SK-N-SH (cell line): ENCODE results near the gene CDH2. TPM values are rescaled to one million over a fixed set of nuclear protein-coding genes. Genes with fewer than 3 reads are reported as not detected.

Source experiments
- CTCF ChIA-PET: fragments of 300-600, 350-600 bp; formaldehyde crosslinking; extraction: SDS; loops from one replicate; lab custom pipeline; 2021; lab: Yijun Ruan, JAX
- POLR2A ChIA-PET: fragments of 350-600 bp; sonication (Branson Sonifier 250); formaldehyde crosslinking; extraction: SDS; loops from one replicate; lab custom pipeline; 2020; ENCODE audit warnings: antibody characterized with exemption, inconsistent platforms; lab: Yijun Ruan, JAX
- DNase-seq: peaks from one replicate; pipeline ENCODE4 v3.0.0; 2012
- H2AFZ ChIP-seq: fragments of 200-600 bp; sonication (generic); 2 replicates; pipeline ENCODE4 v1.8.1; 2016; ENCODE audit warnings: antibody characterized with exemption, mild to moderate bottlenecking, low read depth
- H3F3A ChIP-seq: fragments of 200-600 bp; sonication (generic); replicated peaks from 2 replicates; pipeline ENCODE3; 2016; ENCODE audit warnings: antibody characterized with exemption, mild to moderate bottlenecking; ENCODE audit not compliant: insufficient read depth
- H3K27ac ChIP-seq, 2 experiments: fragments of 200-500 bp in 1 of 2; fragments of 200-600 bp in 1 of 2; sonication (Bioruptor generic) in 1 of 2; sonication (generic), shearing (Covaris generic) in 1 of 2; 2 replicates each; pipeline versions ENCODE4 v1.5.1 to v1.6.1; 2014 to 2016; ENCODE audit warnings: low read depth in 2 of 2, inconsistent platforms in 1 of 2, low read length in 1 of 2, mild to moderate bottlenecking in 1 of 2, mixed read lengths in 1 of 2
- H3K27me3 ChIP-seq: fragments of 200-600 bp; sonication (generic), shearing (Covaris generic); 2 replicates; pipeline ENCODE4 v1.6.1; 2016; ENCODE audit warnings: mixed run types; ENCODE audit not compliant: insufficient read depth
- H3K36me3 ChIP-seq, 2 experiments: fragments of 200-500 bp in 1 of 2; fragments of 200-600 bp in 1 of 2; sonication (Bioruptor generic) in 1 of 2; sonication (generic) in 1 of 2; replicated peaks in 1 of 2; 2 replicates each; pipeline versions ENCODE3 to v1.5.1; 2014 to 2016; ENCODE audit warnings: low read length in 1 of 2, mild to moderate bottlenecking in 1 of 2; ENCODE audit not compliant: insufficient read depth in 2 of 2, control insufficient read depth in 1 of 2
- H3K4me1 ChIP-seq, 2 experiments: fragments of 200-500 bp in 1 of 2; fragments of 200-600 bp in 1 of 2; sonication (Bioruptor generic) in 1 of 2; sonication (generic), shearing (Covaris generic) in 1 of 2; 2 replicates each; pipeline versions ENCODE4 v1.5.1 to v1.6.1; 2014 to 2016; ENCODE audit warnings: low read depth in 1 of 2, low read length in 1 of 2, mixed run types in 1 of 2; ENCODE audit not compliant: insufficient read depth in 2 of 2, control insufficient read depth in 1 of 2
- H3K4me2 ChIP-seq: fragments of 200-600 bp; sonication (generic), shearing (Covaris generic); 2 replicates; pipeline ENCODE4 v1.6.1; 2017; ENCODE audit warnings: mixed run types
- H3K4me3 ChIP-seq, 2 experiments: fragments of 200-500 bp in 1 of 2; fragments of 200-600 bp in 1 of 2; sonication (Bioruptor generic) in 1 of 2; sonication (generic), shearing (Covaris generic) in 1 of 2; 2 replicates each; pipeline versions ENCODE4 v1.5.1 to v1.8.1; 2014 to 2016; ENCODE audit warnings: low read depth in 2 of 2, inconsistent platforms in 1 of 2, low read length in 1 of 2, mild to moderate bottlenecking in 1 of 2, mixed read lengths in 1 of 2, moderate library complexity in 1 of 2
- H3K79me2 ChIP-seq: fragments of 200-600 bp; sonication (generic); 2 replicates; pipeline ENCODE4 v1.8.1; 2017; ENCODE audit warnings: mild to moderate bottlenecking; ENCODE audit not compliant: insufficient read depth
- H3K9ac ChIP-seq: fragments of 200-600 bp; sonication (generic); 2 replicates; pipeline ENCODE4 v1.6.1; 2017; ENCODE audit warnings: mixed run types
- H3K9me2 ChIP-seq: fragments of 200-600 bp; sonication (generic); 2 replicates; pipeline ENCODE4 v1.6.1; 2017; ENCODE audit warnings: mixed run types
- H3K9me3 ChIP-seq: fragments of 200-600 bp; sonication (generic); 2 replicates; pipeline ENCODE4 v1.6.1; 2017; ENCODE audit warnings: mixed run types, mild to moderate bottlenecking, moderate library complexity
- H4K20me1 ChIP-seq: fragments of 200-600 bp; sonication (generic); 2 replicates; pipeline ENCODE4 v1.6.1; 2017; ENCODE audit warnings: mild to moderate bottlenecking, mixed run types; ENCODE audit not compliant: insufficient read depth
- ELF1 ChIP-seq: IDR thresholded peaks from 2 replicates; pipeline ENCODE4 v1.4.0; 2012
- EZH2phosphoT487 ChIP-seq: fragments of 200-600 bp; sonication (generic); IDR thresholded peaks from 2 replicates; pipeline ENCODE4 v1.6.1; 2017; ENCODE audit warnings: low read depth, mixed run types, mild to moderate bottlenecking, antibody characterized with exemption, moderate library complexity, borderline replicate concordance
- GABPA ChIP-seq: IDR thresholded peaks from 2 replicates; pipeline ENCODE4 v1.4.0; 2012; ENCODE audit warnings: low read depth, mild to moderate bottlenecking
- GATA2 ChIP-seq: sonication (generic); formaldehyde crosslinking; IDR thresholded peaks from 2 replicates; pipeline ENCODE4 v1.5.0; 2020; ENCODE audit warnings: mild to moderate bottlenecking, missing genetic modification reagents
- MAX ChIP-seq: IDR thresholded peaks from 2 replicates; pipeline ENCODE4 v1.4.0; 2012; ENCODE audit warnings: low read depth
- NRF1 ChIP-seq: IDR thresholded peaks from 2 replicates; pipeline ENCODE4 v1.6.1; 2012; ENCODE audit warnings: low read depth, mild to moderate bottlenecking, low read length
- PBX3 ChIP-seq: IDR thresholded peaks from 2 replicates; pipeline ENCODE4; 2012
- RFX5 ChIP-seq: IDR thresholded peaks from 2 replicates; pipeline ENCODE4 v1.6.1; 2012; ENCODE audit warnings: mild to moderate bottlenecking, improper control_type of control experiment, low read length
- RXRA ChIP-seq: IDR thresholded peaks from 2 replicates; pipeline ENCODE4 v1.4.0; 2012; ENCODE audit warnings: low read depth, mild to moderate bottlenecking, borderline replicate concordance
- SMC3 ChIP-seq: IDR thresholded peaks from 2 replicates; pipeline ENCODE4 v1.6.1; 2012; ENCODE audit warnings: low read depth, low read length, improper control_type of control experiment
- TAF1 ChIP-seq: IDR thresholded peaks from 2 replicates; pipeline ENCODE4 v1.6.1; 2012; ENCODE audit warnings: low read depth, mild to moderate bottlenecking, low read length, moderate library complexity, borderline replicate concordance
- TCF12 ChIP-seq: IDR thresholded peaks from 2 replicates; pipeline ENCODE4 v1.4.0; 2012
- TEAD4 ChIP-seq: IDR thresholded peaks from 2 replicates; pipeline ENCODE4 v1.4.0; 2012; ENCODE audit warnings: mild to moderate bottlenecking, borderline replicate concordance; ENCODE audit not compliant: insufficient read depth
- WGBS: methylation state at CpG from one replicate; pipeline ENCODE4 v1.1.6; 2017; ENCODE audit warnings: low lambda C conversion rate; 5-methylcytosine and 5-hydroxymethylcytosine counted together
- polyA plus RNA-seq, 3 experiments: library from polyadenylated mRNA; depleted of rRNA; stranded (reverse); fragments of >200 nt; gene quantifications; 2 replicates each; pipeline ENCODE4 v1.2.3, GENCODE V29; 2012
- TF ChIP-seq, protein P1 (sequence below): IDR thresholded peaks from 2 replicates; pipeline ENCODE4 v1.4.0; 2012; ENCODE audit warnings: low read depth, borderline replicate concordance
- TF ChIP-seq, protein P2 (sequence below): fragments of 200-600 bp; sonication (generic); IDR thresholded peaks from 2 replicates; pipeline ENCODE4 v1.6.1; 2017; ENCODE audit warnings: antibody characterized with exemption, mild to moderate bottlenecking, moderate library complexity

Gene CDH2
- polyA plus RNA-seq, 1 of the 3 experiments (the other 2 are of a cell fraction) = 146 TPM

GRCh38 chr18:27996801-27997272, 180.1 kb downstream of the CDH2 start (continued):
- TF ChIP-seq TEAD4 (no peak), RXRA (no peak), SMC3 (no peak), NRF1 (no peak), EZH2phosphoT487 (no peak), TCF12 (no peak), RFX5 (no peak), MAX (no peak), ELF1 (no peak), GATA2 (CRISPR knock-in tag) (no peak), GABPA (no peak)

DNA sequence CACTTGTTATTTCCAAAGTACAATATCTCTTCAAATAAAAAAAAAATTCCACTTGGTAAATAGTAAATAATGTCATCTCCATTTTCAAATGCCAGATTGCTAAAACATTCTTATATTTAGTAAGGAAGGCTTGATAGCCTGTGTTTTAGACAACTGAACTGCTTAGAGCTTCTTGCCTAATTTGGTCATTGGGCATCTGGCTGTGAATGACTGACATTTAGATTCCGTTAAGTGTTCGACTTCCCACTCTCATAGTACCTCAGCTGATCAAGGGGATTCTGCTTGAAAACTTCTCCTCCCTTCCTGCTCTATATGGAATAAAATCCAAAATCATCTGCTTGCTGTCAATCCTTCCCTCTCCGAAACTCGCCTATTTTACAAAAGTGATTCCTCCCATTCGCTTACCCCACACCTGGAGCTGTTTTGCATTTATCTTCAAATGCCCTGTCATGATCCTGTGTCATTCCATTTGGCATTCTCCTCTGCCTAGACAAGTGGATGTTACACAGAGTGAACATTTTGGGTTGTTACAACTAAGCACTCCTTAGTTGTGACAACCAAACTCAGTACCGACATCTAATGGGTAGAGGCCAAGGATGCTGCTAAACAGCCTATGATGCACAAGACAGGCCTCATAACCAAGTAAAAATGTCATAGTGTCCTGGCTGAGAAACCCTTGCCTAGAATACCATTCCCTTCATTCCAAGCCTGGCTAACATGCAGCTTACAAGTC, 181.0 kb downstream of the CDH2 start:
- Histone ChIP-seq H3K36me3 (peaks cover 70 to 92% of the 10 kb centered on the region in 2 experiments), H3K27me3 (no peaks in the 10 kb centered on the region), H3K4me1 (peaks cover 0 to 2% of the 10 kb centered on the region in 2 experiments; a peak in 2 of 4 replicates), H2AFZ (no peak overlapping the region), H3K9me2 (no peaks in the 10 kb centered on the region), H3K27ac (no peak overlapping the region), H3K9me3 (no peaks in the 10 kb centered on the region), H3K79me2 (peaks cover 60% of the 10 kb centered on the region; the same call in 1 of the 2 replicates), H3K4me3 (no peak overlapping the region), H3K4me2 (no peak overlapping the region), H3F3A (peaks cover 9% of the 10 kb centered on the region)
- 94% methylated on average over 6 of the region's 6 CpGs for WGBS
- TF ChIP-seq, protein P1, sequence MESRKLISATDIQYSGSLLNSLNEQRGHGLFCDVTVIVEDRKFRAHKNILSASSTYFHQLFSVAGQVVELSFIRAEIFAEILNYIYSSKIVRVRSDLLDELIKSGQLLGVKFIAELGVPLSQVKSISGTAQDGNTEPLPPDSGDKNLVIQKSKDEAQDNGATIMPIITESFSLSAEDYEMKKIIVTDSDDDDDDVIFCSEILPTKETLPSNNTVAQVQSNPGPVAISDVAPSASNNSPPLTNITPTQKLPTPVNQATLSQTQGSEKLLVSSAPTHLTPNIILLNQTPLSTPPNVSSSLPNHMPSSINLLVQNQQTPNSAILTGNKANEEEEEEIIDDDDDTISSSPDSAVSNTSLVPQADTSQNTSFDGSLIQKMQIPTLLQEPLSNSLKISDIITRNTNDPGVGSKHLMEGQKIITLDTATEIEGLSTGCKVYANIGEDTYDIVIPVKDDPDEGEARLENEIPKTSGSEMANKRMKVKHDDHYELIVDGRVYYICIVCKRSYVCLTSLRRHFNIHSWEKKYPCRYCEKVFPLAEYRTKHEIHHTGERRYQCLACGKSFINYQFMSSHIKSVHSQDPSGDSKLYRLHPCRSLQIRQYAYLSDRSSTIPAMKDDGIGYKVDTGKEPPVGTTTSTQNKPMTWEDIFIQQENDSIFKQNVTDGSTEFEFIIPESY = no peak
- no peak for TF ChIP-seq PBX3
- TF ChIP-seq TAF1 = no peak
- TF ChIP-seq, protein P2, sequence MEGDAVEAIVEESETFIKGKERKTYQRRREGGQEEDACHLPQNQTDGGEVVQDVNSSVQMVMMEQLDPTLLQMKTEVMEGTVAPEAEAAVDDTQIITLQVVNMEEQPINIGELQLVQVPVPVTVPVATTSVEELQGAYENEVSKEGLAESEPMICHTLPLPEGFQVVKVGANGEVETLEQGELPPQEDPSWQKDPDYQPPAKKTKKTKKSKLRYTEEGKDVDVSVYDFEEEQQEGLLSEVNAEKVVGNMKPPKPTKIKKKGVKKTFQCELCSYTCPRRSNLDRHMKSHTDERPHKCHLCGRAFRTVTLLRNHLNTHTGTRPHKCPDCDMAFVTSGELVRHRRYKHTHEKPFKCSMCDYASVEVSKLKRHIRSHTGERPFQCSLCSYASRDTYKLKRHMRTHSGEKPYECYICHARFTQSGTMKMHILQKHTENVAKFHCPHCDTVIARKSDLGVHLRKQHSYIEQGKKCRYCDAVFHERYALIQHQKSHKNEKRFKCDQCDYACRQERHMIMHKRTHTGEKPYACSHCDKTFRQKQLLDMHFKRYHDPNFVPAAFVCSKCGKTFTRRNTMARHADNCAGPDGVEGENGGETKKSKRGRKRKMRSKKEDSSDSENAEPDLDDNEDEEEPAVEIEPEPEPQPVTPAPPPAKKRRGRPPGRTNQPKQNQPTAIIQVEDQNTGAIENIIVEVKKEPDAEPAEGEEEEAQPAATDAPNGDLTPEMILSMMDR = no peak
- TF ChIP-seq, all 33 proteins: peak for 0
- Histone ChIP-seq H4K20me1 (peaks cover 22% of the 10 kb centered on the region; the same call in 1 of the 2 replicates), H3K9ac (no peak overlapping the region)
- POLR2A ChIA-PET = no interaction called here
- no peak for DNase-seq
- CTCF ChIA-PET = interaction anchor here (0.9 to 1.6 kb wide), 3 partner anchors 15 to 134 kb away, joined by 3 to 5 read pairs (median 3); no protein-coding TSS in a partner anchor
